ENCODE measurements around the gene SLAMF1. TPM values are rescaled to one million over a fixed set of nuclear protein-coding genes. Genes with fewer than 3 reads are reported as not detected.
"Not testable (repeated sequence)": the region's sequence is repeated elsewhere in the genome, so short reads cannot be mapped to it uniquely, and the experiment has no call there.

The SLAMF1 gene
- total RNA-seq, 6 experiments from 2014 or later, result not detected

DNA sequence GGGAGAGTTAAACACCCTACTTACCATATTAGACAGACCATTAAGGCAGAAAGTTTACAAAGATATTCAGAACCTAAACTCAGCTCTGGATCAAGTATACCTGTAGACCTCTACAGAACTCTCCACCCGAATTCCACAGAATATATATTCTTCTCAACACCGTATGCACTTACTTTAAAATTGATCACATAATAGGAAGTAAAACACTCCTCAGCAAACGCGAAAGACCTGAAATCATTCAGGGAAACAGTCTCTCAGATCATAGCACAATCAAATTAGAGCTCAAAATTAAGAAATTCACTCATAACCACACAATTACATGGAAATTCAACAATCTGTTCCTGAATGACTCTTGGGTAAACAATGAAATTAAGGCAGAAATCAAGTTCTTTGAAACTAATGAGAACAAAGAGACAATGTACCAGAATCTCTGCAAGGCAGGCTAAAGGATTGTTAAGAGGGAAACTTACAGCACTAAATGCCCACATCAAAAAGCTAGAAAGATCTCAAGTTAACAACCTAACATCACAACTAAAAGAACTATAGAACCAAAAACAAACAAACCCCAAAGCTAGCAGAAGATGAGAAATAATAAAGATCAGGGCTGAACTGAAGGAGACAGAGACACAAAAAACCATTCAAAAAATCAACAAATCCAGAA is 86.7 kb downstream of the SLAMF1 start:
- no peak overlapping the region for H3K4me3 Mint-ChIP-seq
- no peaks in the 10 kb centered on the region for H3K36me3 Mint-ChIP-seq (ENCODE audit: low read depth)
- DNase-seq, result no peak
- H3K9me3 Mint-ChIP-seq, result no peaks in the 10 kb centered on the region
- H3K27ac Mint-ChIP-seq, result no peak overlapping the region
- peaks cover 3% of the 10 kb centered on the region; the same call in 1 of the 2 replicates for H3K27me3 Mint-ChIP-seq (ENCODE audit: insufficient read depth)
- no peaks in the 10 kb centered on the region for H3K4me1 Mint-ChIP-seq (ENCODE audit: low read depth)
- TF ChIP-seq, protein P1, sequence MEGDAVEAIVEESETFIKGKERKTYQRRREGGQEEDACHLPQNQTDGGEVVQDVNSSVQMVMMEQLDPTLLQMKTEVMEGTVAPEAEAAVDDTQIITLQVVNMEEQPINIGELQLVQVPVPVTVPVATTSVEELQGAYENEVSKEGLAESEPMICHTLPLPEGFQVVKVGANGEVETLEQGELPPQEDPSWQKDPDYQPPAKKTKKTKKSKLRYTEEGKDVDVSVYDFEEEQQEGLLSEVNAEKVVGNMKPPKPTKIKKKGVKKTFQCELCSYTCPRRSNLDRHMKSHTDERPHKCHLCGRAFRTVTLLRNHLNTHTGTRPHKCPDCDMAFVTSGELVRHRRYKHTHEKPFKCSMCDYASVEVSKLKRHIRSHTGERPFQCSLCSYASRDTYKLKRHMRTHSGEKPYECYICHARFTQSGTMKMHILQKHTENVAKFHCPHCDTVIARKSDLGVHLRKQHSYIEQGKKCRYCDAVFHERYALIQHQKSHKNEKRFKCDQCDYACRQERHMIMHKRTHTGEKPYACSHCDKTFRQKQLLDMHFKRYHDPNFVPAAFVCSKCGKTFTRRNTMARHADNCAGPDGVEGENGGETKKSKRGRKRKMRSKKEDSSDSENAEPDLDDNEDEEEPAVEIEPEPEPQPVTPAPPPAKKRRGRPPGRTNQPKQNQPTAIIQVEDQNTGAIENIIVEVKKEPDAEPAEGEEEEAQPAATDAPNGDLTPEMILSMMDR (IDR thresholded peaks at IDR 0.05), result no peak

DNA sequence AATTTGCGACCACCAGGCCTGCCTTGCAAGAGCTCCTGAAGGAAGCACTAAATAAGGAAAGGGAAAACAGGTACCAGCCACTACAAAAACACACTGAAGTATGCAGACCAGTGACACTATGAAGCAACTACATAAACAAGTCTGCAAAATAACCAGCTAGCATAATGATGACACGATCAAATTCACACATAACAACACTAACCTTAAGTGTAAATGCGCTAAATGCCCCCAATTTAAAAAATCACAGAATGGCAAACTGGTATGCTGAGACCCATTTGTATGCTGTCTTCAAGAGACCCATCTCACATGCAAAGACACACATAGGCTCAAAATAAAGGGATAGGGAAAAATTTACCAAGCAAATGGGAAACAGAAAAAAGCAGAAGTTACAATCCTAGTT is 87.4 kb downstream of the SLAMF1 start:
- not testable (repeated sequence) for H3K9me3 Mint-ChIP-seq; H3K36me3 Mint-ChIP-seq (ENCODE audit: low read depth); H3K4me1 Mint-ChIP-seq (ENCODE audit: low read depth); H3K27me3 Mint-ChIP-seq (ENCODE audit: insufficient read depth); DNase-seq; H3K27ac Mint-ChIP-seq; H3K4me3 Mint-ChIP-seq

DNA sequence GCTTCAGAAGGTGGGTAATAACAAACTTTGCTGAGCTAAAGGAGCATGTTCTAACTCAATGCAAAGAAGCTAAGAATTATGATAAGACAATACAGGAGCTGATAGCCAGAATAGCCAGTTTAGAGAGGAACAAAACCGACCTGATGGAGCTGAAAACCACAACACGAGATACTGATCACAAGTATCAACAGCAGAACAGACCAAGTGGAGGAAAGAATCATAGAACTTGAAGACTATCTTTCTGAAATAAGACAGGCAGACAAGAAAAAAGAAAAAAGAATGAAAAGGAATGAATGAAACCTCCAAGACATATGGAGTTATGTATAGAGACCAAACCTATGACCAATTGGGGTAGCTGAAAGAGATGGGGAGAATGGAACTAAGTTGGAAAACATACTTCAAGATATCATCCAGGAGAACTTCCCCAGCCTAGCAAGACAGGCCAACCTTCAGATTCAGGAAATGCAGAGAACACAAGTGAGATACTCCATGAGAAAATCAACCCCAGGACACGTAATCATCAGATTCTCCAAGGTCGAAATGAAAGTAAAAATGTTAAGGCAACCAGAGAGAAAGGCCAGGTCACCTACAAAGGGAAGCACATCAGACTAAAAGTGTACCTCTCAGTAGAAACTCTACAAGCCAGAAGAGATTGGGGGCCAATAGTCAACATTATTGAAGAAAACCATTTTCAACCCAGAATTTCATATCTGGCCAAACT is 88.0 kb downstream of the SLAMF1 start:
- Mint-ChIP-seq H3K27me3 (ENCODE audit: insufficient read depth) (peaks cover 4% of the 10 kb centered on the region; the same call in 1 of the 2 replicates), H3K27ac (no peak overlapping the region), H3K9me3 (no peaks in the 10 kb centered on the region), H3K36me3 (ENCODE audit: low read depth) (no peaks in the 10 kb centered on the region), H3K4me1 (ENCODE audit: low read depth) (no peaks in the 10 kb centered on the region), H3K4me3 (no peak overlapping the region)
- TF ChIP-seq, protein P1 (IDR thresholded peaks at IDR 0.05), result no peak
- no peak for DNase-seq

Other genes with a start within 250 kb of the SLAMF1 start
- gene VANGL2, start 246.5 kb downstream of the SLAMF1 start, total RNA-seq (2021; fragmentation: NEBNext Ultra II Directional; extraction: Animal tissue kit (Norgen Biotek cat#: 25700)), result not detected
- not detected for gene SLAMF6, start 123.8 kb downstream of the SLAMF1 start, total RNA-seq (2021; fragmentation: NEBNext Ultra II Directional; extraction: Animal tissue kit (Norgen Biotek cat#: 25700))
- not detected for gene CD84, start 67.5 kb downstream of the SLAMF1 start, total RNA-seq (2021; fragmentation: NEBNext Ultra II Directional; extraction: Animal tissue kit (Norgen Biotek cat#: 25700))
- not detected for gene CD48, start 64.8 kb upstream of the SLAMF1 start, total RNA-seq (2021; fragmentation: NEBNext Ultra II Directional; extraction: Animal tissue kit (Norgen Biotek cat#: 25700))
- gene SLAMF7, start 92.2 kb upstream of the SLAMF1 start, total RNA-seq (2021; fragmentation: NEBNext Ultra II Directional; extraction: Animal tissue kit (Norgen Biotek cat#: 25700)), result not detected
- gene LY9, start 149.1 kb upstream of the SLAMF1 start, total RNA-seq (2021; fragmentation: NEBNext Ultra II Directional; extraction: Animal tissue kit (Norgen Biotek cat#: 25700)), result not detected
- not detected for gene CD244, start 215.8 kb upstream of the SLAMF1 start, total RNA-seq (2021; fragmentation: NEBNext Ultra II Directional; extraction: Animal tissue kit (Norgen Biotek cat#: 25700))
- not detected for gene ITLN1, start 238.1 kb upstream of the SLAMF1 start, total RNA-seq (2021; fragmentation: NEBNext Ultra II Directional; extraction: Animal tissue kit (Norgen Biotek cat#: 25700))